ENCODE results near the gene MPRIP.

DNA sequence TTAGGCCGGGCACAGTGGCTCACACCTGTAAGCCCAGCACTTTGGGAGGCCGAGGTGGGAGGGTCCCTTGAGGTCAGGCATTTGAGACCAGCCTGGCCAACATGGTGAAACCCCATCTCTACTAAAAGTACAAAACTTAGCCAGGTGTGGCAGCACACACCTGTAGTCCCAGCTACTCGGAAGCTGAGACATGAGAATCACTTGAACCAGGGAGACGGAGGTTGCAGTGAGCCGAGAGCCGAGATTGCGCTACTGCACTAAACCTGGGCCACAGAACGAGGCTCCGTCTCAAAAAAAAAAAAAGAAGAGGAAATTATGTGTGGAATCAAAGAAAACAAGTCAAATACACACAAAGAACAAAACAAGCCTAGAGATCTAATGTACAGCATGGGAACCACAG lies 16.1 kb upstream of the MPRIP start:
- TF ChIP-seq CREB1 (CRISPR knock-in tag; IDR thresholded peaks at IDR 0.05) (no peak), NR1H2 (CRISPR knock-in tag; IDR thresholded peaks at IDR 0.05) (no peak), ZNF232 (CRISPR knock-in tag; IDR thresholded peaks at IDR 0.05) (no peak), ZNF423 (CRISPR knock-in tag; IDR thresholded peaks at IDR 0.05) (no peak), PRRX2 (CRISPR knock-in tag; IDR thresholded peaks at IDR 0.05) (no peak), FOXK1 (CRISPR knock-in tag; IDR thresholded peaks at IDR 0.05) (no peak), ZNF396 (CRISPR knock-in tag; IDR thresholded peaks at IDR 0.05; ENCODE audit: borderline replicate concordance) (no peak), ZNF121 (CRISPR knock-in tag; IDR thresholded peaks at IDR 0.05) (no peak), CBFB (CRISPR knock-in tag; IDR thresholded peaks at IDR 0.05; ENCODE audit: low read depth) (no peak)
- TF ChIP-seq, protein P1, sequence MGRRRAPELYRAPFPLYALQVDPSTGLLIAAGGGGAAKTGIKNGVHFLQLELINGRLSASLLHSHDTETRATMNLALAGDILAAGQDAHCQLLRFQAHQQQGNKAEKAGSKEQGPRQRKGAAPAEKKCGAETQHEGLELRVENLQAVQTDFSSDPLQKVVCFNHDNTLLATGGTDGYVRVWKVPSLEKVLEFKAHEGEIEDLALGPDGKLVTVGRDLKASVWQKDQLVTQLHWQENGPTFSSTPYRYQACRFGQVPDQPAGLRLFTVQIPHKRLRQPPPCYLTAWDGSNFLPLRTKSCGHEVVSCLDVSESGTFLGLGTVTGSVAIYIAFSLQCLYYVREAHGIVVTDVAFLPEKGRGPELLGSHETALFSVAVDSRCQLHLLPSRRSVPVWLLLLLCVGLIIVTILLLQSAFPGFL (CRISPR knock-in tag; IDR thresholded peaks at IDR 0.05; ENCODE audit: borderline replicate concordance) = no peak
- TF ChIP-seq, protein P2, sequence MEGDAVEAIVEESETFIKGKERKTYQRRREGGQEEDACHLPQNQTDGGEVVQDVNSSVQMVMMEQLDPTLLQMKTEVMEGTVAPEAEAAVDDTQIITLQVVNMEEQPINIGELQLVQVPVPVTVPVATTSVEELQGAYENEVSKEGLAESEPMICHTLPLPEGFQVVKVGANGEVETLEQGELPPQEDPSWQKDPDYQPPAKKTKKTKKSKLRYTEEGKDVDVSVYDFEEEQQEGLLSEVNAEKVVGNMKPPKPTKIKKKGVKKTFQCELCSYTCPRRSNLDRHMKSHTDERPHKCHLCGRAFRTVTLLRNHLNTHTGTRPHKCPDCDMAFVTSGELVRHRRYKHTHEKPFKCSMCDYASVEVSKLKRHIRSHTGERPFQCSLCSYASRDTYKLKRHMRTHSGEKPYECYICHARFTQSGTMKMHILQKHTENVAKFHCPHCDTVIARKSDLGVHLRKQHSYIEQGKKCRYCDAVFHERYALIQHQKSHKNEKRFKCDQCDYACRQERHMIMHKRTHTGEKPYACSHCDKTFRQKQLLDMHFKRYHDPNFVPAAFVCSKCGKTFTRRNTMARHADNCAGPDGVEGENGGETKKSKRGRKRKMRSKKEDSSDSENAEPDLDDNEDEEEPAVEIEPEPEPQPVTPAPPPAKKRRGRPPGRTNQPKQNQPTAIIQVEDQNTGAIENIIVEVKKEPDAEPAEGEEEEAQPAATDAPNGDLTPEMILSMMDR (IDR thresholded peaks at IDR 0.05) = no peak
- TF ChIP-seq, protein P3, sequence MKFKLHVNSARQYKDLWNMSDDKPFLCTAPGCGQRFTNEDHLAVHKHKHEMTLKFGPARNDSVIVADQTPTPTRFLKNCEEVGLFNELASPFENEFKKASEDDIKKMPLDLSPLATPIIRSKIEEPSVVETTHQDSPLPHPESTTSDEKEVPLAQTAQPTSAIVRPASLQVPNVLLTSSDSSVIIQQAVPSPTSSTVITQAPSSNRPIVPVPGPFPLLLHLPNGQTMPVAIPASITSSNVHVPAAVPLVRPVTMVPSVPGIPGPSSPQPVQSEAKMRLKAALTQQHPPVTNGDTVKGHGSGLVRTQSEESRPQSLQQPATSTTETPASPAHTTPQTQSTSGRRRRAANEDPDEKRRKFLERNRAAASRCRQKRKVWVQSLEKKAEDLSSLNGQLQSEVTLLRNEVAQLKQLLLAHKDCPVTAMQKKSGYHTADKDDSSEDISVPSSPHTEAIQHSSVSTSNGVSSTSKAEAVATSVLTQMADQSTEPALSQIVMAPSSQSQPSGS (CRISPR knock-in tag; IDR thresholded peaks at IDR 0.05; ENCODE audit: borderline replicate concordance, low read depth) = no peak
- TF ChIP-seq, protein P4, sequence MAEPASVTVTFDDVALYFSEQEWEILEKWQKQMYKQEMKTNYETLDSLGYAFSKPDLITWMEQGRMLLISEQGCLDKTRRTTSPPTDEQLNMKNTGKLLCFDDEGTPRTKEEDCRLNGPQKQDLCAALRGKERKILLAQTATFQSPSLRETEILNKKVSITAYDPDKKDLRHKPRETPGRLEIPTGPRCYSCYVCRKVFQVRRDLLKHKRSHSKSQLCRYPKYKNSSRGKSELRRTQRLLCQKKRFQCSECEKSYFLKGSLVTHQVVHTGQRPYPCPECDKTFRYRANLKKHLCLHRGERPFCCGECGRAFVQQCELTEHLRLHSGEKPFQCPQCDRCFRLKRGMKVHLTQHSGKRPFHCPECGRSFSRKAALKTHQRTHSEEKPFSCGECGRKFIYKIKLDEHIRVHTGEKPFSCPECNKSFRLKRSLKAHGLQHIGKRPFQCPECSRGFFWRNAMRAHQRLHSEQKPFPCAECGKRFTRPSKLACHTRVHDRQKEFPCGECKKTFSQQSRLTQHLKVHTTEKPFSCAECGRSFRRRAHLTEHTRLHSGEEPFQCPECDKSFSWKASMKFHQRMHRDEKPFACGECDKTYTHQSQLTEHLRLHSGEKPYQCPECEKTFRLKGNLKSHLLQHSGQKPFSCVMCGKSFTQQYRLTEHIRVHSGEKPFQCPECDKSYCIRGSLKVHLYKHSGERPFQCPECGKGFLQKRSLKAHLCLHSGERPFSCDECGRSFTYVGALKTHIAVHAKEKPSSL (CRISPR knock-in tag; conservative IDR thresholded peaks at IDR 0.05) = no peak
